Measurements from ENCODE around the gene ADAMTS19.

DNA sequence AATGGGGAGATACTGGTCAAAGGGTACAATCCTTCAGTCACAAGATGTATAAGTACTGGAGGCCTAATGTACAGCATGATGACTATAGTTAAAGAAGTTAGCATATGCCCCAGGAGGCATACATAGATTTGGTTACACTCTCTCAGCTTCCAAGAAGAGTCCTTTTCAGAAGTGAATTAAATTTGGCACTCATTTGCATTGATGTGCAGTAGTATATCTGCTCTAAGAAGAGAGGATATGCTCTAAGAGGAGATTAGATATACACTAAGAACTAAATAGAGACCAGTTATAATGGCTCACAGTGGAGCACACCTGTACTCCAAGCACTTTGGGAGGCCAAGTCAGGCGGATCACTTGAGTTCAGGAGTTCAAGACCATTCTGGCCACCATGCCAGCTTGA is 148.3 kb downstream of the ADAMTS19 start:
- TF ChIP-seq, protein P1, sequence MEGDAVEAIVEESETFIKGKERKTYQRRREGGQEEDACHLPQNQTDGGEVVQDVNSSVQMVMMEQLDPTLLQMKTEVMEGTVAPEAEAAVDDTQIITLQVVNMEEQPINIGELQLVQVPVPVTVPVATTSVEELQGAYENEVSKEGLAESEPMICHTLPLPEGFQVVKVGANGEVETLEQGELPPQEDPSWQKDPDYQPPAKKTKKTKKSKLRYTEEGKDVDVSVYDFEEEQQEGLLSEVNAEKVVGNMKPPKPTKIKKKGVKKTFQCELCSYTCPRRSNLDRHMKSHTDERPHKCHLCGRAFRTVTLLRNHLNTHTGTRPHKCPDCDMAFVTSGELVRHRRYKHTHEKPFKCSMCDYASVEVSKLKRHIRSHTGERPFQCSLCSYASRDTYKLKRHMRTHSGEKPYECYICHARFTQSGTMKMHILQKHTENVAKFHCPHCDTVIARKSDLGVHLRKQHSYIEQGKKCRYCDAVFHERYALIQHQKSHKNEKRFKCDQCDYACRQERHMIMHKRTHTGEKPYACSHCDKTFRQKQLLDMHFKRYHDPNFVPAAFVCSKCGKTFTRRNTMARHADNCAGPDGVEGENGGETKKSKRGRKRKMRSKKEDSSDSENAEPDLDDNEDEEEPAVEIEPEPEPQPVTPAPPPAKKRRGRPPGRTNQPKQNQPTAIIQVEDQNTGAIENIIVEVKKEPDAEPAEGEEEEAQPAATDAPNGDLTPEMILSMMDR (IDR thresholded peaks at IDR 0.05): no peak
- TF ChIP-seq ZFX (IDR thresholded peaks at IDR 0.05; ENCODE audit: borderline replicate concordance): no peak

All from 22Rv1 (cell line).